C1 segment of cervical spinal cord (tissue), 14 donors: ENCODE results near the gene RNF130.
"Not testable (repeated sequence)": the region's sequence is repeated elsewhere in the genome, so short reads cannot be mapped to it uniquely, and the experiment has no call there.

Source experiments
- DNase-seq, 14 donors: peaks; one replicate each; lab custom pipeline; 2025; lab: John Stamatoyannopoulos, UW

Gene RNF130

GRCh38 chr5:180103487-180104167 is 32.1 kb upstream of the RNF130 start:
- no peak for DNase-seq

- DNase-seq = no peak
Observed at GRCh38 chr5:180102636-180103035, 31.1 kb upstream of the RNF130 start.

GRCh38 chr5:180101451-180102105 is 30.0 kb upstream of the RNF130 start:
- DNase-seq = no peak

GRCh38 chr5:180100621-180101450 is 29.3 kb upstream of the RNF130 start:
- DNase-seq = no peak

GRCh38 chr5:180099733-180100611 is 28.4 kb upstream of the RNF130 start:
- DNase-seq = no peak

GRCh38 chr5:180098991-180099732 is 27.6 kb upstream of the RNF130 start:
- peak in 1 of 14 donors; percentile 65 for DNase-seq

GRCh38 chr5:180098526-180098925 is 27.0 kb upstream of the RNF130 start:
- no peak for DNase-seq

- DNase-seq = no peak
Observed at GRCh38 chr5:180097926-180098325, 26.4 kb upstream of the RNF130 start.

- DNase-seq = no peak
Observed at GRCh38 chr5:180097163-180097894, 25.8 kb upstream of the RNF130 start.

- no peak for DNase-seq
Observed at GRCh38 chr5:180096616-180097015, 25.1 kb upstream of the RNF130 start.

GRCh38 chr5:180095545-180095944 is 24.0 kb upstream of the RNF130 start:
- DNase-seq = no peak

- peak in 5 of 14 donors; percentile 10 to 34 (median 23) for DNase-seq
Observed at GRCh38 chr5:180093651-180094382, 22.3 kb upstream of the RNF130 start.

- DNase-seq = no peak
Observed at GRCh38 chr5:180093241-180093640, 21.7 kb upstream of the RNF130 start.

- DNase-seq = peak in 6 of 14 donors; percentile 9 to 28 (median 18)
Observed at GRCh38 chr5:180090769-180091546, 19.4 kb upstream of the RNF130 start.

GRCh38 chr5:180090098-180090768 is 18.7 kb upstream of the RNF130 start:
- peak in 12 of 14 donors; percentile 32 to 77 (median 60) for DNase-seq

- not testable (repeated sequence) for DNase-seq
Observed at GRCh38 chr5:180089628-180090027, 18.1 kb upstream of the RNF130 start.

GRCh38 chr5:180088561-180088960 is 17.0 kb upstream of the RNF130 start:
- DNase-seq = no peak
